ENCODE data around the gene STK4. TPM values are rescaled to one million over a fixed set of nuclear protein-coding genes. Genes with fewer than 3 reads are reported as not detected.
"Not testable (repeated sequence)": the region's sequence is repeated elsewhere in the genome, so short reads cannot be mapped to it uniquely, and the experiment has no call there.

The STK4 gene
- total and polyA plus RNA-seq, 8 donors, result 25.0 to 63.7 (median 28.2) TPM

GRCh38 chr20:45020236-45020886 is 54.0 kb downstream of the STK4 start:
- ATAC-seq, result peak; percentile 35
- intact Hi-C loops (cut with DNase I), result no loop called here
- H3K4me1 ChIP-seq, result peaks cover 4 to 17% of the 10 kb centered on the region in 2 donors
- no peaks in the 10 kb centered on the region for H3K27me3 ChIP-seq
- H3K27ac ChIP-seq, result no peak overlapping the region
- no peak for DNase-seq
- H3K4me3 ChIP-seq, result no peak overlapping the region
- H3K9me3 ChIP-seq, result no peaks in the 10 kb centered on the region
- H3K36me3 ChIP-seq, result peaks cover 0 to 75% of the 10 kb centered on the region in 2 donors
- TF ChIP-seq CTCF (IDR thresholded peaks at IDR 0.05), result no peak

GRCh38 chr20:45021631-45022030 is 55.3 kb downstream of the STK4 start:
- Histone ChIP-seq H3K27me3 (no peaks in the 10 kb centered on the region), H3K27ac (no peak overlapping the region), H3K4me1 (peaks cover 4 to 13% of the 10 kb centered on the region in 2 donors), H3K36me3 (peaks cover 0 to 79% of the 10 kb centered on the region in 2 donors), H3K4me3 (no peak overlapping the region), H3K9me3 (no peaks in the 10 kb centered on the region)
- intact Hi-C loops (cut with DNase I), result no loop called here
- ATAC-seq (no peak), DNase-seq (no peak)
- no peak for TF ChIP-seq CTCF (IDR thresholded peaks at IDR 0.05)

GRCh38 chr20:45023140-45023539 is 56.8 kb downstream of the STK4 start:
- ATAC-seq; H3K27me3 ChIP-seq; H3K9me3 ChIP-seq; H3K4me3 ChIP-seq; DNase-seq; H3K27ac ChIP-seq; intact Hi-C loops (cut with DNase I): not testable (repeated sequence)
- Histone ChIP-seq H3K4me1 (peaks cover 0 to 13% of the 10 kb centered on the region in 2 donors), H3K36me3 (peaks cover 0 to 82% of the 10 kb centered on the region in 2 donors)

GRCh38 chr20:45028424-45029136 is 62.3 kb downstream of the STK4 start:
- intact Hi-C loops (cut with DNase I), result no loop called here
- no peak overlapping the region for H3K27ac ChIP-seq
- DNase-seq (no peak), ATAC-seq (no peak)
- H3K36me3 ChIP-seq, result peaks cover 0 to 70% of the 10 kb centered on the region in 2 donors
- peaks cover 0 to 3% of the 10 kb centered on the region in 2 donors for H3K4me1 ChIP-seq
- H3K9me3 ChIP-seq, result no peaks in the 10 kb centered on the region
- no peak overlapping the region for H3K4me3 ChIP-seq
- no peaks in the 10 kb centered on the region for H3K27me3 ChIP-seq
- TF ChIP-seq CTCF (IDR thresholded peaks at IDR 0.05), result no peak

GRCh38 chr20:45029884-45030283 is 63.6 kb downstream of the STK4 start:
- peaks cover 0 to 3% of the 10 kb centered on the region in 2 donors for H3K4me1 ChIP-seq
- intact Hi-C loops (cut with DNase I), result no loop called here
- no peak overlapping the region for H3K4me3 ChIP-seq
- ATAC-seq (no peak), DNase-seq (no peak)
- H3K36me3 ChIP-seq, result peaks cover 0 to 57% of the 10 kb centered on the region in 2 donors
- no peaks in the 10 kb centered on the region for H3K9me3 ChIP-seq
- H3K27me3 ChIP-seq, result no peaks in the 10 kb centered on the region
- TF ChIP-seq CTCF (IDR thresholded peaks at IDR 0.05), result no peak
- H3K27ac ChIP-seq, result no peak overlapping the region

Measured in left lung (tissue), 10 donors.